Adrenal gland (tissue), 5 donors: ENCODE measurements around the gene DYDC2.

ENCODE experiments used
- CTCF ChIP-seq, 6 experiments: fragments of 450-650 bp in 4 of 6; fragments of 200-600 bp in 2 of 6; sonication (generic) in 1 of 6; IDR thresholded peaks; 1 replicate in 5 of 6; 2 replicates in 1 of 6; pipeline versions ENCODE4 v1.5.1 to v1.8.0; 2016 to 2021; ENCODE audit warnings: antibody characterized with exemption in 6 of 6, mild to moderate bottlenecking in 2 of 6, moderate library complexity in 1 of 6
- POLR2A ChIP-seq, 2 donors: fragments of 450-650 bp; IDR thresholded peaks; one replicate each; pipeline ENCODE4 v1.6.1; 2017; ENCODE audit warnings: antibody characterized with exemption in 2 of 2, mild to moderate bottlenecking in 2 of 2, moderate library complexity in 1 of 2
- donor health status: DM: no; HTN: no; CAD: no.

DNA sequence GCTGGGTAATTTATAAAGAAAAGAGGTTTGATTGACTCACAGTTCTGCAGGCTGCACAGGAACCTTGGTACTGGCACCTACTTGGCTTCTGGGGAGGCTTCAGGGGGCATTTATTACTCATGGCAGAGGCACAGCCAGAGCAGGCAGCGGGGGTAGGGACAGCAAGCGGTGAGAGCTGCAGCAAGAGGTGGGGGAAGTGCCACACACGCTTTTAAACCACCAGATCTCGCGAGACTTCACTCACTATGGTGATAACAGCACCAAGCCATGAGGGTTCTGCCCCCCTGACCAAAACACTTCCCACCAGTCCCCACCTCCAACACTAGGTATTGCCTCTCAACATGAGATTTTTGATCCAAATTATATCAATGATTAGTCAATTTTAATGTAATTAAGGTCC lies 43.1 kb upstream of the DYDC2 start:
- TF ChIP-seq CTCF (IDR thresholded peaks at IDR 0.05) = no peak
- TF ChIP-seq POLR2A (IDR thresholded peaks at IDR 0.05) = no peak
